Neural cell (in vitro differentiated cells): ENCODE results near the gene STUM. TPM values are rescaled to one million over a fixed set of nuclear protein-coding genes. Genes with fewer than 3 reads are reported as not detected.

Experiments
- H2AFZ ChIP-seq: fragments of 200-600, 300-800 bp; sonication (generic), shearing (Covaris generic); 2 replicates; pipeline ENCODE4 v1.6.0; 2014; ENCODE audit warnings: low read depth, mild to moderate bottlenecking, antibody characterized with exemption, low read length, moderate library complexity
- H3F3A ChIP-seq: fragments of 200-600 bp; shearing (Covaris generic); 2 replicates; pipeline ENCODE4 v1.6.1; 2016; ENCODE audit warnings: mild to moderate bottlenecking, moderate library complexity, mixed read lengths, antibody characterized with exemption, low read length; ENCODE audit not compliant: insufficient read depth, poor library complexity, severe bottlenecking
- H3K27ac ChIP-seq: fragments of 200-600, 300-800 bp; sonication (generic), shearing (Covaris generic); 2 replicates; pipeline ENCODE4 v1.5.1; 2014; ENCODE audit warnings: mild to moderate bottlenecking, low read length, moderate library complexity
- H3K27me3 ChIP-seq: fragments of 300-800, 200-600 bp; sonication (generic), shearing (Covaris generic); 2 replicates; pipeline ENCODE4 v1.6.0; 2014; ENCODE audit warnings: mild to moderate bottlenecking, low read depth, low read length, moderate library complexity; ENCODE audit not compliant: insufficient read depth
- H3K36me3 ChIP-seq: fragments of 300-800, 200-600 bp; sonication (generic), shearing (Covaris generic); 2 replicates; pipeline ENCODE4 v1.5.1; 2014; ENCODE audit warnings: mild to moderate bottlenecking, antibody characterized with exemption, low read length, moderate library complexity; ENCODE audit not compliant: insufficient read depth
- H3K4me2 ChIP-seq: fragments of 300-800, 200-600 bp; sonication (generic), shearing (Covaris generic); 2 replicates; pipeline ENCODE4 v1.6.0; 2014; ENCODE audit warnings: mild to moderate bottlenecking, low read length
- H3K4me3 ChIP-seq: fragments of 300-800, 200-600 bp; sonication (generic), shearing (Covaris generic); 2 replicates; pipeline ENCODE4 v1.5.1; 2014; ENCODE audit warnings: mild to moderate bottlenecking, low read length, moderate library complexity
- H3K79me2 ChIP-seq: fragments of 200-600 bp; shearing (Covaris generic); replicated peaks from 2 replicates; pipeline ENCODE4 v1.6.0; 2014; ENCODE audit warnings: mild to moderate bottlenecking, low read length, moderate library complexity; ENCODE audit not compliant: insufficient read depth
- H3K9ac ChIP-seq: fragments of 300-800, 200-600 bp; sonication (generic), shearing (Covaris generic); 2 replicates; pipeline ENCODE4 v1.6.1; 2016; ENCODE audit warnings: mild to moderate bottlenecking, low read length, mixed read lengths
- H3K9me2 ChIP-seq: fragments of 200-600 bp; shearing (Covaris generic); 2 replicates; pipeline ENCODE4 v1.6.1; 2016; ENCODE audit warnings: mild to moderate bottlenecking, low read length, mixed read lengths; ENCODE audit not compliant: insufficient read depth
- H3K9me3 ChIP-seq: fragments of 200-600, 300-800 bp; sonication (generic), shearing (Covaris generic); 2 replicates; pipeline ENCODE4 v1.6.1; 2016; ENCODE audit warnings: mild to moderate bottlenecking, mixed run types, low read length, moderate library complexity, mixed read lengths
- H4K20me1 ChIP-seq: fragments of 200-600 bp; shearing (Covaris generic); 2 replicates; pipeline ENCODE4 v1.6.1; 2016; ENCODE audit warnings: mild to moderate bottlenecking, mixed run types; ENCODE audit not compliant: insufficient read depth
- EP300 ChIP-seq: fragments of 450-650 bp; conservative IDR thresholded peaks from 2 replicates; pipeline ENCODE4 v1.6.1; 2014; ENCODE audit warnings: antibody characterized with exemption, mild to moderate bottlenecking, moderate library complexity; ENCODE audit not compliant: poor library complexity, severe bottlenecking
- EZH2 ChIP-seq: fragments of 200-600, 300-800 bp; shearing (Covaris generic), sonication (generic); IDR thresholded peaks from 2 replicates; pipeline ENCODE4 v1.6.1; 2014; ENCODE audit warnings: antibody characterized with exemption, low read length, borderline replicate concordance, mild to moderate bottlenecking; ENCODE audit not compliant: insufficient read depth, poor library complexity, severe bottlenecking
- MXI1 ChIP-seq: fragments of 450-650 bp; conservative IDR thresholded peaks from 2 replicates; pipeline ENCODE4 v1.6.1; 2014; ENCODE audit warnings: antibody characterized with exemption, mild to moderate bottlenecking; ENCODE audit not compliant: poor library complexity, severe bottlenecking
- POLR2AphosphoS5 ChIP-seq: IDR thresholded peaks from 2 replicates; pipeline ENCODE4 v1.6.1; 2012
- RAD21 ChIP-seq: fragments of 450-650 bp; conservative IDR thresholded peaks from 2 replicates; pipeline ENCODE4 v1.6.1; 2014; ENCODE audit warnings: antibody characterized with exemption, mild to moderate bottlenecking, moderate library complexity
- REST ChIP-seq: IDR thresholded peaks from 2 replicates; pipeline ENCODE4 v1.6.1; 2012; ENCODE audit warnings: borderline replicate concordance
- SMC3 ChIP-seq: fragments of 450-650 bp; conservative IDR thresholded peaks from 2 replicates; pipeline ENCODE4 v1.6.1; 2014; ENCODE audit warnings: antibody characterized with exemption, mild to moderate bottlenecking, moderate library complexity; ENCODE audit not compliant: poor library complexity
- TAF1 ChIP-seq: IDR thresholded peaks from 2 replicates; pipeline ENCODE4 v1.6.1; 2012; ENCODE audit warnings: low read depth
- polyA plus RNA-seq: library from polyadenylated mRNA; depleted of rRNA; stranded (reverse); fragments of >200 nt; gene quantifications from 2 replicates; pipeline ENCODE4 v1.2.3, GENCODE V29; 2014
- TF ChIP-seq, protein P1 (sequence below): fragments of 450-650 bp; IDR thresholded peaks from 2 replicates; pipeline ENCODE4 v1.5.1; 2014; ENCODE audit warnings: antibody characterized with exemption, mild to moderate bottlenecking, moderate library complexity; ENCODE audit not compliant: poor library complexity, severe bottlenecking

STUM gene
- polyA plus RNA-seq, 1 donor from 2014 or later, result 0.52 TPM

DNA sequence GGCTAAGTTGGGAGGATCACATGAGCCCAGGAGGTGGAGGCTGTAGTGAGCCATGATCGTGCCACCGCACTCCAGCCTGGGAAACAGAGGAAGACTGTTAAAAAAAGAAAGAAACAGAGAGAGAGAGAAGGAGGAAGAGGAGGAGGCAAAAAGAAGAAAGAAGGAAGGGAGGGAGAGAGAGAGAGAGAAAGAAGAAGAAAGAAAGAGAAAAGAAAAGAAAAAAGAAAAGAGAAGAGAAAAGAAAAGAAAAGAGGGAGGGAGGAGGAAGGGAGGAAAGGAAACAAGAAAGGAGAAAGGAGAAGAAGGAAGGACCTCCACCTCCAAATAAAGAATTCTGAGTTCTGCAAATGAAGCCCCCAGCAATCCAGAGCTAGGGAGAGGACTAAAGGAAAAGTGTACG is 82.0 kb downstream of the STUM start:
- Histone ChIP-seq H3K9me3 (no peaks in the 10 kb centered on the region), H3K9me2 (no peaks in the 10 kb centered on the region), H3K9ac (no peak overlapping the region), H3K4me2 (no peak overlapping the region), H4K20me1 (no peaks in the 10 kb centered on the region), H3K27ac (no peak overlapping the region), H3K79me2 (no peaks in the 10 kb centered on the region), H3K4me3 (no peak overlapping the region), H2AFZ (no peak overlapping the region), H3K36me3 (no peaks in the 10 kb centered on the region), H3F3A (no peaks in the 10 kb centered on the region), H3K27me3 (no peaks in the 10 kb centered on the region)
- TF ChIP-seq REST (no peak), RAD21 (no peak), EP300 (no peak), SMC3 (no peak), MXI1 (no peak), EZH2 (no peak), TAF1 (no peak)

- Histone ChIP-seq H3K27ac (no peak overlapping the region), H3K9ac (no peak overlapping the region)
- TF ChIP-seq EP300 (no peak), EZH2 (no peak), TAF1 (no peak), MXI1 (no peak), POLR2AphosphoS5 (no peak)
Measured at GRCh38 chr1:226631229-226632000, 82.9 kb downstream of the STUM start.

DNA sequence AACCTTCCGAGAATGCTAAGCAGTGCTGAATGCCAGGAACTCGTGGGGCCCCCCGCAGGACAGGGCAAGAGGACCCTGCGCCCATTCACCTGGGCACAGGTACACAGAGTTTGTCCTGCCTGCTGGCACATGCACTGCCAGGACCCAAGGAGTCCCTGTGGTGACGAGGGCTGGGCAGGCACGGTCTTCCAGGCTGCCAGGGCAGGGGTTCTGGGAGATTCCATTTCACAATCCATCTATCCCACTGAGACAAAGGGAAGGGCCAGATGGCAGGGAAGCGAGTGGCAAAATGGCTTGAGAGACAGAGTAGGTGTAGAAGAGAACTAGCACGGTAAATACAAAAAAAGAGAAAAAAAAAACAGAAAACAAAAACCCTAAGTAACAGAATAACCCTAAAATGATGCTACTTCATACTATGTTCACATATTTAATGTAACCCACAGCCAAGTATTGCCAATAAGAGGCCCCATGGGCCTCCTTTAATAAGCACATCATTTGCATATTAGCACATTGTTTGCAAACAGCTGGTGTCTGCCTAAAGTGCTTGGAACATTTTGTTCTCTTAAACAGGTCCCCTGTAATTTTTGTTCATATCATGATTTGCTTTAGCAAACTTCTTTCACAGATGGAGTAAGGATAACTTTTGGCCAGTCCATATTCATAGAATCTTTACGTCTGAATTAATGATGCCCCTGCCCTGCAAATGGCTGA is 83.8 kb downstream of the STUM start:
- Histone ChIP-seq H3F3A (no peaks in the 10 kb centered on the region), H3K9ac (no peak overlapping the region), H3K4me2 (no peak overlapping the region), H3K27ac (no peak overlapping the region), H3K9me3 (no peaks in the 10 kb centered on the region), H3K27me3 (no peaks in the 10 kb centered on the region), H3K79me2 (no peaks in the 10 kb centered on the region), H4K20me1 (no peaks in the 10 kb centered on the region), H2AFZ (no peak overlapping the region), H3K9me2 (no peaks in the 10 kb centered on the region), H3K4me3 (no peak overlapping the region), H3K36me3 (no peaks in the 10 kb centered on the region)
- TF ChIP-seq EP300 (no peak), MXI1 (no peak), REST (no peak), POLR2AphosphoS5 (no peak), SMC3 (no peak), RAD21 (no peak), TAF1 (no peak), EZH2 (no peak)
- TF ChIP-seq, protein P1, sequence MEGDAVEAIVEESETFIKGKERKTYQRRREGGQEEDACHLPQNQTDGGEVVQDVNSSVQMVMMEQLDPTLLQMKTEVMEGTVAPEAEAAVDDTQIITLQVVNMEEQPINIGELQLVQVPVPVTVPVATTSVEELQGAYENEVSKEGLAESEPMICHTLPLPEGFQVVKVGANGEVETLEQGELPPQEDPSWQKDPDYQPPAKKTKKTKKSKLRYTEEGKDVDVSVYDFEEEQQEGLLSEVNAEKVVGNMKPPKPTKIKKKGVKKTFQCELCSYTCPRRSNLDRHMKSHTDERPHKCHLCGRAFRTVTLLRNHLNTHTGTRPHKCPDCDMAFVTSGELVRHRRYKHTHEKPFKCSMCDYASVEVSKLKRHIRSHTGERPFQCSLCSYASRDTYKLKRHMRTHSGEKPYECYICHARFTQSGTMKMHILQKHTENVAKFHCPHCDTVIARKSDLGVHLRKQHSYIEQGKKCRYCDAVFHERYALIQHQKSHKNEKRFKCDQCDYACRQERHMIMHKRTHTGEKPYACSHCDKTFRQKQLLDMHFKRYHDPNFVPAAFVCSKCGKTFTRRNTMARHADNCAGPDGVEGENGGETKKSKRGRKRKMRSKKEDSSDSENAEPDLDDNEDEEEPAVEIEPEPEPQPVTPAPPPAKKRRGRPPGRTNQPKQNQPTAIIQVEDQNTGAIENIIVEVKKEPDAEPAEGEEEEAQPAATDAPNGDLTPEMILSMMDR, result no peak

More at GRCh38 chr1:226631229-226632000, 82.9 kb downstream of the STUM start:
- no peaks in the 10 kb centered on the region for H3K9me2 ChIP-seq
- H3K27me3 ChIP-seq, result no peaks in the 10 kb centered on the region
- no peaks in the 10 kb centered on the region for H3K9me3 ChIP-seq
- H2AFZ ChIP-seq, result no peak overlapping the region
- H3K79me2 ChIP-seq, result no peaks in the 10 kb centered on the region
- no peaks in the 10 kb centered on the region for H3K36me3 ChIP-seq
- H3F3A ChIP-seq, result no peaks in the 10 kb centered on the region
- no peak overlapping the region for H3K4me2 ChIP-seq
- H3K4me3 ChIP-seq, result no peak overlapping the region
- no peaks in the 10 kb centered on the region for H4K20me1 ChIP-seq
